T47D (cell line): Measurements from ENCODE around the gene SLCO2A1.

Experiments
- DNase-seq, 2 experiments: peaks; one replicate each; pipeline versions ENCODE4 v3.0.0 to v3.0.0-alpha.2; 2011 to 2012; ENCODE audit warnings: low read depth in 1 of 2, low spot score in 1 of 2
- JUND ChIP-seq: IDR thresholded peaks from 2 replicates; pipeline ENCODE4 v1.6.1; 2012; ENCODE audit warnings: low read depth
- in situ Hi-C: cut with HindIII; loops from 2 replicates; pipeline ENCODE4 v1.10.0; 2016; ENCODE audit warnings: low sequenced_read_pairs, low pct_unique_long_range_greater_than_20kb

SLCO2A1 gene

DNA sequence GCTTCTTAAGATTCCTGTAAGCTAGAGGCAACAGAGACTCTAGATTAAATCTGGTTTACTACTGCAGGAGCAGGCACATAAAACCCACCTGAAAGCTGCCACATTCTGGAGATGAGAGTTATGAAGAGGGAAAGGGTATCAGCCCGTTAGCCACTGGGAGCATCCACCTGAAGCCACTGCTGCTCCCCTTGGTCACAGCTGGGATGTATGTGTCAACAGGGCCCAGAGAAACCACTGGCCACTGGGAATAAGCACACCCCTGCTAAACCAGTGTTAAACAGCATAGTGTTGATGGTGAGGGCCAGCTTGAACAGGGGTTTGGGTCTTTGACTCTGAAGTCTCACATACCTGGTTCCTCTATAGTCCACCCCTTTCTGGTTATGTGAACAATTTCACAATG is 10.9 kb downstream of the SLCO2A1 start:
- DNase-seq, result no peak
- TF ChIP-seq JUND, result no peak
- in situ Hi-C loops, result no loop called here

DNA sequence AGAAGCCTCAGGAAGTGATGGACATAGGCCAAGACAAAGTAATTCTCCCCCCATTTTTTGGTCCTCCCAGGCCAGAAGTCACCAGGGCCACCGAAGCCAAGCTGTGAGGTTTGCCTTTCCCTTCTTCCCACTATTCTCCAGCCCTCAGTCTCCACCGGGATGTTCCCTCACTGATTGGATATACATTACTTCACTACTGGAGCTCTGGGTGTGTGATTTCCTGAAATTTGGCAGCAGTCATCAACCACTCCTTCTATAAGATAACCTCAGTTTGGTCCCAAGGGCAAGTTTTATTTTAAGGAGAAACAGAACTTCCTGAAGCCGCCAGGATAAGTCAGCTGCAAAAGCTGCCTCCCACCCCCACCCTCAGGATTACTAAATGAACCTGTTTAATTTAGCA is 11.3 kb downstream of the SLCO2A1 start:
- TF ChIP-seq JUND, result no peak
- DNase-seq, result no peak
- in situ Hi-C loops, result no loop called here

DNA sequence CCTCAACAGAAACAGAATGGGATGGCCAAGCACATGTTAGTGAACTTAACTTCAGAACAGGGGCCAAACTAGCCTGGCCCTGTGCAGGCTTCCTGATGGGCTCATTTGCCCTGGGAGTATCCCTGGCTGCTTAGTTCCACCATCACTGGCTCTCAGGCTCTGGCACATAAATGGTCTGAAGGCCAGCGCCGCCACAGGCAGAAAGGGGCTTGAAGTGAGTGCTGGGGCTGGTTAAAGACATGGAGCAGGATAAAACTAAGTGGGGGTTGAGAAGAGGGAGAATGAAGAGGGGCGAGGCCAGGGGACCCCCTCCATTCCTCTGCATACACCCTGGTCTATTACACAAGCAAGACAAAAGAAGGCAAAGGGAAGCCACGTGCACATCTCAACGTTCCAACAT is 12.2 kb downstream of the SLCO2A1 start:
- in situ Hi-C loops, result no loop called here
- no peak for DNase-seq

DNA sequence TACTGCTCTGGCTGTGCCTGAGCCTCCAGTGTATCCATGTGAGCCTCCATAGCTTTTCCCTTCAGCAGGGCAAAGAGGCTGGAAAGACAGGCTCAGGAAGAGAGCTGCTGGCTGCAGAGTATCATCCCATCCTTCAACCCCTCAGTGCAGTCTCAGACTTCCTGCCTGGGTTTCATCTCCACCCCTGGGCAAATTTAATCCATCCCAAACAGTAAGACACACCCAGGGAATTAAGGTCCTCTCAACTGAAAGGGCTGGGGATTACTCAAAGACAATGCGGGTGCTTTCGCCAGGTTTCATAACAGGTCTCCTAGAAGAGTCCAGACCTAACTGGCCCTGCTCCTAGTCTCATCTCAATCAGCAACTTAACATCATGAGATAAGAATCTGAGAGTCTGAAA is 15.5 kb downstream of the SLCO2A1 start:
- in situ Hi-C loops, result no loop called here
- DNase-seq, result no peak

More for the DNA sequence above, 12.2 kb downstream of the SLCO2A1 start:
- TF ChIP-seq JUND, result no peak

DNA sequence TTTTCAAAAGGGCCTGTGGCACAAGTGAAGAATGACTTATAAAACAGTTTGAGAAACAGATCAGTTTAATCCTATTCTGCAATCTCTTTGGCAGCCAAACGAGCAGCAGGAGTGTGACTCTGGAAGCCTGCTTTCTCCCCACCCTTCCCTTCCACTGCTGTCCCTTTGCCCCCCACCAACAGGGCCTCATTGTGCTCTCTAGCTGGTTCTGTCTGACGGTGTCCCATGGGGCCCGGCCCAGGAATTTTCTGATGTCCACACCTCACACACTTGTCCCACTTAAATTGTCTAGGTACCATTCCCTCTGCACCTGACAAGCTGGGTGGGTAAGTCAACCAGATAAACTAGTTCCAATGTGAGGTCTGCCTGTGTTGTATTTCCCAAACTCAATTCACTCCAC is 16.4 kb downstream of the SLCO2A1 start:
- no peak for DNase-seq
- in situ Hi-C loops, result no loop called here
- no peak for TF ChIP-seq JUND

More for the DNA sequence above, 15.5 kb downstream of the SLCO2A1 start:
- no peak for TF ChIP-seq JUND

DNA sequence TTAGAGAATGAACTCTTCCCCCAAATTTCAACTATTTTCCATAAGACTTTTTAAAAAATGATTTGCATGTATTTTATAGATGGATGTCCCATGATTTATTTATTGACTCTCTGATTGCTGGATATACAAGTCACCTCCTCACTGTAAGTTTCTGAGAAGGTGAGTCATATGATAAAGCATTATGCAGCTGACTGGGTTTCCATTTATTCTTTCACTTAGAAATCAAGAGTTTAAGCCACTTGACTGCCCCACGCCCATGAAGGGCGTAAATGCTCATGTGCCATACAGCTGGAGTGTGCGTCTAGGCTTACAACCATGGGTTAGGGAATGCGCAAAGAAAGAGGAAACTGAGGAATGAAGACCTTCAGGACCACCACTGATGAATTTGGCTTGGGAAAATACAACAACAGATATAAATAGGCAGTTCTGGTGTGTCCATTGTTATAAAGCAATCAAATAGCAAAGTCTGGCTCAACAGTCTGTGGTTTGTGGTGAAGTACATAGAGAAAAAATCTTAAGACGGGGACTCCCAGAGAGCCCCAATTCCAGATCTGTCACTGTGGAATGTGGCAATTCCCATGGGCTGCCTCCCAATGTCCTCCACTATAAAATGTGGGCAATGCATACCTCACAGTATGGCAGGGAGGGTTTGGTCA is 20.3 kb downstream of the SLCO2A1 start:
- no peak for TF ChIP-seq JUND
- no peak for DNase-seq
- in situ Hi-C loops, result no loop called here

DNA sequence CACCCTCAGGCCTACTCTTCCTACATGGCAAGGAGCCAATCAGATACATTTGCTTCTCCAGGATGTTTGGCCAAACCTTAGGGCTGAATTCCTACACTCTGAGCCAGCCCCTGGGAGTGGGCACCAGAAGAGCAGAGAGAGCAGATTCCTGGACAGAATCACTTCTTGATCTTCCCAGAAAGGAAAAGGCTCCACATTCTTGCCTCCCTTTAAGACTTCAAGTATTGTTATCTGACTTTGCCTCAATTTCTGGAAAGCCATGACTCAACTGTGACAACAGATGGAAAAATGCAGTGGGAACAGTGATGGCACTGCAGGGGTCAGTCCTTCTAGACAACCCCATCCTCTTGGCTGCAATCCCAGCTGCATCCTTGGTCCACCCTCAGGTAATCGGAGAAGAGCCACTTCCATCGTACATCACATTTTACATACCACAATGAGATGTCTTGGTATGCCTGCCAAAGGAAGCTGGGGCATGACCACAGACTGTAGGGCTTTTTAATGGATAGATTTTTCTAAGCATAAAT is 21.0 kb downstream of the SLCO2A1 start:
- TF ChIP-seq JUND, result peak; percentile 59
- DNase-seq, result peak; percentile 28 to 89
- in situ Hi-C loops, result no loop called here

DNA sequence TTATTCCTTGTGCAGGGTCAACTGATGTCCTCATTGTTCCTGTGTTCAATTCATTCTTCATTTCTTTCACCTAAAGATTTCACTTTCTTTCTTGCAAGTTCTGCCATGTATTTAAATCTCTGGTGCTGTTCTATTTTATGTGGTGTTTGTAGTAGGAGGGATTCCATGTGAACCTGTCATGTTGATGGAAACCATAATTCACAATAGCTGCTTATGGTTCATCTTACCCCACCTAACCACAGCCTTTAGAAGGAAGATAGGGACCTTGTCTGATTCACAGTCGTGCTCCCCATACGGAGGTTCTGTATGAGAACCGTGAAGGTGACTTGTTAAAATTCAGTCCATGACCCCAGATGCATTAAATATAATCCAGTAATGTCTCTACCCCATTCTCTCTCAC is 21.9 kb downstream of the SLCO2A1 start:
- TF ChIP-seq JUND, result no peak
- in situ Hi-C loops, result no loop called here
- DNase-seq, result no peak

DNA sequence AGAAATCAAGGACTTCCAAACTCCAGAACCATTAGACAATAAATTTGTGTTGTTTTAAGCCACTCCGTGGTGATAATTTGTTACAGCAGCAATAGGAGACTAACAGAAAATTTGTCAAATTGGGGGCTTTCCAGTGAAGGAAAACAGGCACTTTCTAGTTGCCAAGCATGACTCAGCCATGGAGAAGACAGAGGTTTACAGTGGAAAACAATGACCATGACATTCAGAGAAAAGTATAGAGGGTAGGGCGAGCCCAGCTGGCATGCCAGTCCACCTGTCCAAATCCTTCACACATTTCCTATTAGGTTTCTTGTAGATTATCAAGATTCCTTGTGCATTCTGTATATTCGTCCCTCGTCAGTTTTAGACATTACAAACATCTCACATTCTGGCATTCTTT is 24.9 kb downstream of the SLCO2A1 start:
- no peak for DNase-seq
- TF ChIP-seq JUND, result no peak

DNA sequence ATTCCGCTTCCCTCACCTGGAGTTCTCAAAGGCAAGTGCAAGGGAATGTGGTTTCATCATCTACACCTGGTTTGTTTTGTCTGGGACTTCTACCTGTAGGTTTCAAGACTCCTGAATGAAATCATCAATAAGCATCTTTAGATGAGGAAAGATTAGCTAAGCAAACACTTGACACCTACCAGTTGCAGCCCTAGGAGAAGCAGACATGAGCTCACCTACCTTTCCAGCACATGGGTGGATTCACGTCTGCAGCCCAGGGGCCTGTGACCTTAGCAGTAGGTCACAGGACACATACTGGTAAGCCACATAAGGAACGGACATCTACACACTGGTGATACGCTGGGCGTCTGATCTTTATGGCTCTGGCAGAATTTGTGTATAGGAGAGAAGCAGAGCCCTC is 26.7 kb downstream of the SLCO2A1 start:
- in situ Hi-C loops, result no loop called here
- no peak for TF ChIP-seq JUND
- DNase-seq, result peak; percentile 23 to 61

More for the DNA sequence above, 24.9 kb downstream of the SLCO2A1 start:
- in situ Hi-C loops, result no loop called here

DNA sequence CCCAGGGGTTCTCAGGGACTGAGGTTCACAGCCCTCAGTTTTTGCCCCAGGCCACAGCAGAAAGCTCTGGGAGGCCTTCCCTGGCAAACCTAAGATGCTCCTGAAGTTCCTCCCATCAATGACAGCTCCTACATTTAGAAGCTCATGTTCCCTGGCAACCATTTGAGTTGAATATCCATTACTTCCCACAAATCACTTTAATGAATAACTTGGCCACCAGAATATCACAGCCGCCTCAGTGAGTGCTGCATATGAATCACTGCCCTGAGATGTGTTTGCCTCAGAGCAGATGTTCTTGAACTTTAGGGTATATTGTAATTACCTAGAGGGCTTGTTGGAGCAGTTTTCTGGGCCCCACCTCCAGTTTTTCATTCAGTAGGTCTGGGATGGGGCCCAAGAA is 27.4 kb downstream of the SLCO2A1 start:
- TF ChIP-seq JUND, result no peak
- DNase-seq, result no peak
- in situ Hi-C loops, result no loop called here

DNA sequence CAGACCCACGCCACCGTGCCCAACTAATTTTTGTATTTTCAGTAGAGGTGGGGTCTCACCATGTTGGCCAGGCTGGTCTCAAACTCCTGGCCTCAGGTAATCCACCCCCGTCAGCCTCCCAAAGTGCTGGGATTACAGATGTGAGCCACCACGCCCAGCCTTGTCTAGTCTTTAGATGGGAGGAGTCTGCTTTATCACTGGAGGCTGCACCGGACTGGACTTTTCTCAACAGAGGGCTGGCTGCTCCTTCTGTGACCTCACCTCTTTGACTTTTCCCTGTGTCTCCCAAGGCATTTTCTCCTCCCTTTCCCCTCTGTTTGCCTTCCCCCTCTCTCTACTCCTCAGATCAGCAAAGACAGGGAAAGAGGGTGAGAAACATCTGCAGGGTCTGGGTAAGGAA is 28.5 kb downstream of the SLCO2A1 start:
- no peak for TF ChIP-seq JUND
- in situ Hi-C loops, result no loop called here
- DNase-seq, result no peak

DNA sequence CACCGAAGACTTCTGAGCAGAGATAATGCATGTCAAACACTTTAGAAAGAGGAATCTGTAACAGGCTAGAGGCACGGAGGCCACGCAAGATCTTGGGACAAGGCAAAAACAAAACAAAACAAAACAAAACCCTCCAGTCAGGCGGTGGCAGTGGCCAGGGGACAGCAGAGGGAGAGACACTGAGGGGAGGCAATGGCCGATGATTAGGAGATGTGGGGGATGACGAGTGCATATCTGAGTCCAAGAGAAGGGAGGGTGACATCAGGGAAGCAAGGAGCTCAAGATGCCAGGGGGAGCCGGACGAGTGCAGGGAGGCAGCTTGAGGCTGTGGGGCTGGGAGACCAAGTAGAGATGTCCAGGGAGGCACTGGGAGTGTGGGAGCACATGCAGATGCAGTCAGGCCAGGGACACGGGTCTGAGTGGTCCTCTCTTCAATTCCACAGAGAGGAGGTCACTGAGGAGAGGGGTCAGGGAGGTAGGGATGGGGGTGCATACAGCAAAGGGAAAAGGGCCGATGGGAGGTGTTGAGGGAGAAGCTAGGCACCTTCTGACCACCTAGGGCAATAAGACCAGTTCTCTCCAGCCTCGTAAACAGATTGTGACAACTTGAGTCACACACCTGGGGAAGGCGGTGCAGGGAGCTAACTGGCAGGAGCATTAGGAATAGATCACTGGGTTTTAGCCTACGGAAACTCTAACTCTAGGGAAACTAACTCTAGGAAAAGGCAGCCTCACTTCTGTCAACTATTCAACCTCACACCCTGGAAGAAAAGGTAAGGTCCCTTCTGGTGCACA is 29.6 kb downstream of the SLCO2A1 start:
- TF ChIP-seq JUND, result no peak
- in situ Hi-C loops, result no loop called here
- DNase-seq, result no peak

DNA sequence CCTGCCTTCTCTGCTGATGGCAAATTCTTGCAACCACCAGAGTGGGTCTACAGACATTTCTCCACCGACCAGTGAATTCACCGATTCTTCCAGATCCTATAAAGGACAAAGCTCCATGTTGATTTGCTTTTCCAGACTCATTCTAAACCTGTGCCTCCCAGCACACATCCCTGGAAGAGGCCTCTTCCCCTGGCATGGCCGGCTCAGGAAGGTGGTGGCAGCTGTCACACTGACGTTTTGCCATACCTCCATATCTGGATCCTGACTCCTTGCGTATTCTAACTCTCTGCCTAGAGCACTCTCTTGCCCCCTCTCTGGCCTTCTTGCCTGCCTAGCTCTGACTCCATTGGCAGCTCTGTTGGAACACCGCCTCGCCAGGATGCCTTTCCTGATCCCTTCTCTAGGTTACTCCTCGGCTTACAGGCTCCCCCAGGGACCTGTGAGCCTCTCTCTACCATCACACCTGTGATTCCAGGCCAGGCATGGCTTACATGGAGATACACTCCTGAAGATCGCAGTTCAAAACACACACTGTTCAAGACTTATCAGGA is 31.0 kb downstream of the SLCO2A1 start:
- no peak for TF ChIP-seq JUND
- in situ Hi-C loops, result no loop called here
- DNase-seq, result no peak
